DOHH2 (cell line): ENCODE data around the gene MRPL48.

Experiments
- H3F3A ChIP-seq: fragments of 200-600 bp; sonication (generic), shearing (Covaris generic); 2 replicates; pipeline ENCODE4 v1.6.0; 2016; ENCODE audit warnings: antibody characterized with exemption, mild to moderate bottlenecking; ENCODE audit not compliant: control insufficient read depth, insufficient read depth
- H3K27ac ChIP-seq: fragments of 200-600 bp; sonication (generic); 2 replicates; pipeline ENCODE4 v1.5.1; 2014; ENCODE audit warnings: low read depth, mild to moderate bottlenecking, low read length, moderate library complexity
- H3K27me3 ChIP-seq: fragments of 200-600 bp; sonication (generic); 2 replicates; pipeline ENCODE4 v1.6.1; 2014; ENCODE audit warnings: mild to moderate bottlenecking, low read length, mixed read lengths; ENCODE audit not compliant: control insufficient read depth
- H3K36me3 ChIP-seq: fragments of 200-600 bp; sonication (generic); 2 replicates; pipeline ENCODE4 v1.6.1; 2014; ENCODE audit warnings: mild to moderate bottlenecking, low read length, moderate library complexity, mixed read lengths; ENCODE audit not compliant: control insufficient read depth
- H3K4me1 ChIP-seq: fragments of 200-600 bp; sonication (generic); 2 replicates; pipeline ENCODE4 v1.6.1; 2014; ENCODE audit warnings: mild to moderate bottlenecking, low read length, mixed read lengths; ENCODE audit not compliant: control insufficient read depth
- H3K4me2 ChIP-seq: fragments of 200-600 bp; sonication (generic); 2 replicates; pipeline ENCODE4 v1.6.0; 2014; ENCODE audit warnings: mild to moderate bottlenecking, low read length, moderate library complexity
- H3K4me3 ChIP-seq: fragments of 200-600 bp; sonication (generic); 2 replicates; pipeline ENCODE4 v1.5.1; 2014; ENCODE audit warnings: mild to moderate bottlenecking, low read length, mixed read lengths
- H3K79me2 ChIP-seq: fragments of 200-600 bp; sonication (generic); 2 replicates; pipeline ENCODE4 v1.6.1; 2014; ENCODE audit warnings: mild to moderate bottlenecking, low read length, mixed read lengths; ENCODE audit not compliant: control insufficient read depth
- H3K9me2 ChIP-seq: fragments of 200-600 bp; sonication (generic); replicated peaks from 2 replicates; pipeline ENCODE4 v1.6.1; 2014; ENCODE audit warnings: mild to moderate bottlenecking, low read length, mixed read lengths; ENCODE audit not compliant: control insufficient read depth
- H3K9me3 ChIP-seq: fragments of 200-600 bp; sonication (generic); 2 replicates; pipeline ENCODE4 v1.6.1; 2014; ENCODE audit warnings: antibody characterized with exemption, low read length, mixed read lengths; ENCODE audit not compliant: control insufficient read depth, insufficient read depth
- H4K20me1 ChIP-seq: fragments of 200-600 bp; sonication (generic); 2 replicates; pipeline ENCODE4 v1.6.0; 2014; ENCODE audit warnings: low read depth, mild to moderate bottlenecking, antibody characterized with exemption, low read length, moderate library complexity; ENCODE audit not compliant: control insufficient read depth, insufficient read depth
- EZH2phosphoT487 ChIP-seq: fragments of 200-600 bp; sonication (generic); IDR thresholded peaks from 2 replicates; pipeline ENCODE4 v1.6.1; 2017; ENCODE audit warnings: borderline replicate concordance, mild to moderate bottlenecking, antibody characterized with exemption, low read length, moderate library complexity, mixed read lengths
- TF ChIP-seq, protein P1 (sequence below): fragments of 200-600 bp; sonication (generic); IDR thresholded peaks from one replicate; pipeline ENCODE4 v1.5.1; 2014; ENCODE audit warnings: antibody characterized with exemption, mild to moderate bottlenecking, low read depth, low read length; ENCODE audit not compliant: poor library complexity, severe bottlenecking

MRPL48 gene

GRCh38 chr11:73862986-73863385, 75.3 kb downstream of the MRPL48 start:
- Histone ChIP-seq H3K4me2 (no peak overlapping the region), H3K79me2 (no peaks in the 10 kb centered on the region), H3K27me3 (no peaks in the 10 kb centered on the region), H4K20me1 (no peaks in the 10 kb centered on the region), H3K36me3 (peaks cover 47% of the 10 kb centered on the region), H3K9me2 (no peaks in the 10 kb centered on the region), H3K4me1 (no peaks in the 10 kb centered on the region), H3K27ac (no peak overlapping the region), H3F3A (peaks cover 7% of the 10 kb centered on the region), H3K9me3 (no peaks in the 10 kb centered on the region), H3K4me3 (no peak overlapping the region)
- TF ChIP-seq, protein P1, sequence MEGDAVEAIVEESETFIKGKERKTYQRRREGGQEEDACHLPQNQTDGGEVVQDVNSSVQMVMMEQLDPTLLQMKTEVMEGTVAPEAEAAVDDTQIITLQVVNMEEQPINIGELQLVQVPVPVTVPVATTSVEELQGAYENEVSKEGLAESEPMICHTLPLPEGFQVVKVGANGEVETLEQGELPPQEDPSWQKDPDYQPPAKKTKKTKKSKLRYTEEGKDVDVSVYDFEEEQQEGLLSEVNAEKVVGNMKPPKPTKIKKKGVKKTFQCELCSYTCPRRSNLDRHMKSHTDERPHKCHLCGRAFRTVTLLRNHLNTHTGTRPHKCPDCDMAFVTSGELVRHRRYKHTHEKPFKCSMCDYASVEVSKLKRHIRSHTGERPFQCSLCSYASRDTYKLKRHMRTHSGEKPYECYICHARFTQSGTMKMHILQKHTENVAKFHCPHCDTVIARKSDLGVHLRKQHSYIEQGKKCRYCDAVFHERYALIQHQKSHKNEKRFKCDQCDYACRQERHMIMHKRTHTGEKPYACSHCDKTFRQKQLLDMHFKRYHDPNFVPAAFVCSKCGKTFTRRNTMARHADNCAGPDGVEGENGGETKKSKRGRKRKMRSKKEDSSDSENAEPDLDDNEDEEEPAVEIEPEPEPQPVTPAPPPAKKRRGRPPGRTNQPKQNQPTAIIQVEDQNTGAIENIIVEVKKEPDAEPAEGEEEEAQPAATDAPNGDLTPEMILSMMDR = no peak
- no peak for TF ChIP-seq EZH2phosphoT487

GRCh38 chr11:73866095-73866579, 78.5 kb downstream of the MRPL48 start:
- no peaks in the 10 kb centered on the region for H4K20me1 ChIP-seq
- H3K79me2 ChIP-seq = no peaks in the 10 kb centered on the region
- no peak overlapping the region for H3K4me3 ChIP-seq
- no peaks in the 10 kb centered on the region for H3K9me2 ChIP-seq
- H3K9me3 ChIP-seq = no peaks in the 10 kb centered on the region
- no peak overlapping the region for H3K27ac ChIP-seq
- H3K36me3 ChIP-seq = peaks cover 57% of the 10 kb centered on the region
- H3K27me3 ChIP-seq = no peaks in the 10 kb centered on the region
- H3K4me2 ChIP-seq = no peak overlapping the region
- no peaks in the 10 kb centered on the region for H3K4me1 ChIP-seq
- TF ChIP-seq EZH2phosphoT487 = no peak
- TF ChIP-seq, protein P1 = no peak
- H3F3A ChIP-seq = peaks cover 15% of the 10 kb centered on the region

DNA sequence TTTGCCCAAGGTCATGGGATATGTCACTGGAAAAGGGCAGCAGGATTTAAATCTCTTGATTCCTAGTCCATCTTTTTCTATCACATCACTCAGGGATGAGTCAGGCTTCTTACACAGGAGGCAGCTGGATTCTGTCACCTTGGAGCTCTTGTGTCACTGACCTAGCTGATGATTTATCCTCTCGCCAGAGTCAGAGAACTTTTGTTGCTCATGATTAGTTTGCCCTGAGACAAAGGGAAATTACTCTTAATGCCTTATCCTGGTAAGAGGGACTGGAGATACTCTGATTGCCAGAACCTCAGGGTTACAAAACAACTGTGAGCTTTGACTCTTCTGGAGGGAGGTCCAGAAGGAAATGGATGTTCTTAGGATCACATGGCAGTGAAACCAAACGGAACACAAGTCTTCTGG, 78.9 kb downstream of the MRPL48 start:
- Histone ChIP-seq H3K27ac (no peak overlapping the region), H3K27me3 (no peaks in the 10 kb centered on the region), H3K4me1 (no peaks in the 10 kb centered on the region), H3F3A (peaks cover 15% of the 10 kb centered on the region), H4K20me1 (no peaks in the 10 kb centered on the region), H3K79me2 (no peaks in the 10 kb centered on the region), H3K4me2 (no peak overlapping the region), H3K9me2 (no peaks in the 10 kb centered on the region), H3K36me3 (peaks cover 57% of the 10 kb centered on the region), H3K9me3 (no peaks in the 10 kb centered on the region), H3K4me3 (no peak overlapping the region)
- TF ChIP-seq, protein P1 = no peak
- TF ChIP-seq EZH2phosphoT487 = no peak
